GM06990 (cell line): Measurements from ENCODE around the gene PPARD.

ENCODE experiments used
- DNase-seq: peaks from one replicate; pipeline ENCODE4 v3.0.0-alpha.2; 2011; ENCODE audit not compliant: insufficient read length; ENCODE audit errors: extremely low read depth
- H3K27me3 ChIP-seq: replicated peaks from 2 replicates; pipeline ENCODE4 v1.6.0; 2011; ENCODE audit warnings: low read length; ENCODE audit not compliant: control insufficient read depth, insufficient read depth
- H3K36me3 ChIP-seq: 2 replicates; pipeline ENCODE4 v1.5.1; 2011; ENCODE audit warnings: low read length; ENCODE audit not compliant: control insufficient read depth, insufficient read depth
- H3K4me3 ChIP-seq: replicated peaks from 2 replicates; pipeline ENCODE4 v1.5.1; 2011; ENCODE audit warnings: low read depth, mild to moderate bottlenecking, control low read depth, low read length
- CTCF ChIP-seq: IDR thresholded peaks from 2 replicates; pipeline ENCODE4 v1.5.1; 2011; ENCODE audit warnings: low read length, control low read depth, mild to moderate bottlenecking, inconsistent platforms; ENCODE audit not compliant: insufficient read depth, poor library complexity, severe bottlenecking

Gene PPARD

GRCh38 chr6:35358086-35358485 is 15.7 kb downstream of the PPARD start:
- no peaks in the 10 kb centered on the region for H3K27me3 ChIP-seq
- H3K36me3 ChIP-seq = peaks cover 12% of the 10 kb centered on the region
- no peak for TF ChIP-seq CTCF
- H3K4me3 ChIP-seq = no peak overlapping the region
- no peak for DNase-seq

- TF ChIP-seq CTCF = no peak
Observed at GRCh38 chr6:35359346-35359743, 17.0 kb downstream of the PPARD start.

GRCh38 chr6:35359744-35360348 is 17.5 kb downstream of the PPARD start:
- no peak for DNase-seq
- no peaks in the 10 kb centered on the region for H3K27me3 ChIP-seq
- TF ChIP-seq CTCF = no peak
- H3K4me3 ChIP-seq = no peak overlapping the region
- H3K36me3 ChIP-seq = peaks cover 9% of the 10 kb centered on the region

More at GRCh38 chr6:35359346-35359743, 17.0 kb downstream of the PPARD start:
- Histone ChIP-seq H3K36me3 (peaks cover 12% of the 10 kb centered on the region), H3K4me3 (no peak overlapping the region), H3K27me3 (no peaks in the 10 kb centered on the region)
- DNase-seq = no peak

GRCh38 chr6:35360349-35361138 is 18.2 kb downstream of the PPARD start:
- Histone ChIP-seq H3K4me3 (no peak overlapping the region), H3K27me3 (no peaks in the 10 kb centered on the region), H3K36me3 (peaks cover 8% of the 10 kb centered on the region)
- TF ChIP-seq CTCF = no peak
- no peak for DNase-seq

- no peaks in the 10 kb centered on the region for H3K27me3 ChIP-seq
- DNase-seq = no peak
- peaks cover under 1% of the 10 kb centered on the region; the same call in 1 of the 2 replicates for H3K36me3 ChIP-seq
- TF ChIP-seq CTCF = no peak
- H3K4me3 ChIP-seq = no peak overlapping the region
Observed at GRCh38 chr6:35362200-35362599, 19.8 kb downstream of the PPARD start.
